ENCODE results near the gene CYP4B1.

Gene CYP4B1

DNA sequence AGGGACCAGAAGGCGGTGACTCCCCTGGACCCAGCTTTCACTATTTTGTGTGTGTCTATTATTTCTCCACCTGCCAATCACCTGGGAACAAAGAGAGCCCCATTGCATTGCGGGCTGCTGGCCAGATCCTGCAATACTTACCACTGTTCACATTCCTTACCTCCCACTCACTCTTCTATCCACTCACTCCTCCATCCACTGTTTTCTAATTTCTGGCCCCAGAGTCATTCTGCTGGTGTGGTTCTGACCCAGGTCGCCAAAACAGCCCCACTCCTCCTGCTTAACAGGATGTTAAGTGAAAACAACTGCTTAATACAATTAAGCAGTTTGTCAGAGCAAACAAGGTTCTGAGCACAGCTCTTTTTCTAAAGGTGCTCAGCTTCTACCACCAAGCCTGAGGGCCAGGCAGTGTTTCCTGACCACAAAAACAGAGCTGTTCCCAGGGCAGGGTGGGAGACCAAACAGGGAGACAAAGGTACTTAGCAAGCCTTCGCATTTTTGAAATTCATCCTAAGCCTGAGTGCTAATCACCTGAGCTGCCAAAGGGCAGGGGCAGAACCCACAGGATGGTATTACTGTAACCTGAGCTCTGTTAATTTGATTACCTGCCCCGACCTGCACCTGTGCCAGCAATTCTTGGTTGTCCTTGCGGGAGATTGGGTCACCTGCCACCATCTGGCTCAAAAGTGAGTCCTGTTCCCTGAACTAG, 41.4 kb upstream of the CYP4B1 start:
- peaks cover 0 to 5% (median 0%) of the 10 kb centered on the region in 4 donors for H3K4me1 ChIP-seq
- H3K27me3 ChIP-seq: peaks cover 0 to 16% of the 10 kb centered on the region in 2 donors
- no peaks in the 10 kb centered on the region for H3K36me3 ChIP-seq
- intact Hi-C loops (cut with DNase I; ENCODE audit: low total_unique reads): no loop called here
- no peak overlapping the region for H3K27ac ChIP-seq
- TF ChIP-seq, protein P1, sequence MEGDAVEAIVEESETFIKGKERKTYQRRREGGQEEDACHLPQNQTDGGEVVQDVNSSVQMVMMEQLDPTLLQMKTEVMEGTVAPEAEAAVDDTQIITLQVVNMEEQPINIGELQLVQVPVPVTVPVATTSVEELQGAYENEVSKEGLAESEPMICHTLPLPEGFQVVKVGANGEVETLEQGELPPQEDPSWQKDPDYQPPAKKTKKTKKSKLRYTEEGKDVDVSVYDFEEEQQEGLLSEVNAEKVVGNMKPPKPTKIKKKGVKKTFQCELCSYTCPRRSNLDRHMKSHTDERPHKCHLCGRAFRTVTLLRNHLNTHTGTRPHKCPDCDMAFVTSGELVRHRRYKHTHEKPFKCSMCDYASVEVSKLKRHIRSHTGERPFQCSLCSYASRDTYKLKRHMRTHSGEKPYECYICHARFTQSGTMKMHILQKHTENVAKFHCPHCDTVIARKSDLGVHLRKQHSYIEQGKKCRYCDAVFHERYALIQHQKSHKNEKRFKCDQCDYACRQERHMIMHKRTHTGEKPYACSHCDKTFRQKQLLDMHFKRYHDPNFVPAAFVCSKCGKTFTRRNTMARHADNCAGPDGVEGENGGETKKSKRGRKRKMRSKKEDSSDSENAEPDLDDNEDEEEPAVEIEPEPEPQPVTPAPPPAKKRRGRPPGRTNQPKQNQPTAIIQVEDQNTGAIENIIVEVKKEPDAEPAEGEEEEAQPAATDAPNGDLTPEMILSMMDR (IDR thresholded peaks at IDR 0.05): no peak
- H3K4me3 ChIP-seq: no peak overlapping the region
- no peak for DNase-seq
- no peaks in the 10 kb centered on the region for H3K9me3 ChIP-seq

DNA sequence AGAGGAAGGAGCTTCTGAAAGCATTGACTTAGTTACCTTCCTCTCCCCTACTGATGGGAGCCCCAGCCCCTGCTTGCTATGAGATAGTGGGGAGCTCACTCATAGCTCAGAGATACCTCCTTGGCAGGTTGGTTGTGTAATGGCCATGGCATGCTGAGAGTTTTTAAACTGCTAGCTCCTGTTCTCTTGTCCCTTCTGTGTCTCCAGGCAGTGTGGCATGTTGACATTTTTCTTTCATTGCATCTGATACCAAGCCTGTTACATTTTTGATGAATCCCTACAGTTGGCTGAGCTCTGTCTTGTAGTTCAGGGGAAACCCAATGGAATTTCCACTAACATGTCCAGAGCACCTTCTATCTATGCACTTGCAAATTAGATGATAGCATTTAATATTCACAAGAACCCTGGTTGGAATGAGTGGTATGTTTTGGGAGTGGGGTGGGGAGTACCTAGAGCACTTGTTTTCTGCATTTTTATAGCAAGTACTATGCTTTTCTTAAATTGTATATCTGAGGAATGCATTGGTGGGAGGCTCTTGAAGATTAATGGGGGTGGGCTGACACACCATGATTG, 40.8 kb upstream of the CYP4B1 start:
- peaks cover 0 to 5% (median 0%) of the 10 kb centered on the region in 4 donors for H3K4me1 ChIP-seq
- DNase-seq: no peak
- H3K36me3 ChIP-seq: no peaks in the 10 kb centered on the region
- no peak overlapping the region for H3K4me3 ChIP-seq
- intact Hi-C loops (cut with DNase I; ENCODE audit: low total_unique reads): no loop called here
- no peak overlapping the region for H3K27ac ChIP-seq
- peaks cover 0 to 22% of the 10 kb centered on the region in 2 donors for H3K27me3 ChIP-seq
- H3K9me3 ChIP-seq: no peaks in the 10 kb centered on the region
- TF ChIP-seq, protein P1 (IDR thresholded peaks at IDR 0.05): no peak

- Histone ChIP-seq H3K27ac (no peak overlapping the region), H3K4me3 (no peak overlapping the region), H3K9me3 (no peaks in the 10 kb centered on the region), H3K4me1 (peaks cover 0 to 5% (median 0%) of the 10 kb centered on the region in 4 donors), H3K36me3 (no peaks in the 10 kb centered on the region), H3K27me3 (peaks cover 0 to 25% of the 10 kb centered on the region in 2 donors)
- DNase-seq: no peak
- intact Hi-C loops (cut with DNase I; ENCODE audit: low total_unique reads): no loop called here
- TF ChIP-seq, protein P1 (IDR thresholded peaks at IDR 0.05): no peak
These were observed 38.2 kb upstream of the CYP4B1 start for GRCh38 chr1:46760558-46761166.

DNA sequence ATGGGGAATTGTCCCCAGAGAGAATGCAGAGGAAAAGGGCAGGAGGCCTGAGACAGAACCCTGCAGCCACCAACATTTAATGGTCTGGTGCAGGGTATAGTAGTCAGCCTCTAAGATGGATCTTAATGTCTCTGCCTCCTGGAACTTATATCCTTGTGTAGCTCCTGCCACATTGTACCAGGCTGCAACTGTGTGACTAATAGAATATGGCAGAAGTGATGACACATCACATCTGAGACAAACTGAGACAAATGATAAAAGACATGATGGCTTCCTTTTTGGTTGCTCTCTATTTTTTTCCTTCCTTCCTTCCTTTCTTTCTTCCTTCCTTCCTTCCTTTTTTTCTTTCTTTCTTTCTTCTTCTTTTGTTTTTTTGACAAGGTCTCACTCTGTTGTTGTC, 37.1 kb upstream of the CYP4B1 start:
- Histone ChIP-seq H3K27ac (no peak overlapping the region), H3K9me3 (no peaks in the 10 kb centered on the region), H3K4me1 (peaks cover 0 to 5% (median 0%) of the 10 kb centered on the region in 4 donors), H3K4me3 (no peak overlapping the region), H3K36me3 (no peaks in the 10 kb centered on the region), H3K27me3 (peaks cover 0 to 25% of the 10 kb centered on the region in 2 donors)
- intact Hi-C loops (cut with DNase I; ENCODE audit: low total_unique reads): no loop called here
- no peak for DNase-seq
- TF ChIP-seq, protein P1 (IDR thresholded peaks at IDR 0.05): no peak

DNA sequence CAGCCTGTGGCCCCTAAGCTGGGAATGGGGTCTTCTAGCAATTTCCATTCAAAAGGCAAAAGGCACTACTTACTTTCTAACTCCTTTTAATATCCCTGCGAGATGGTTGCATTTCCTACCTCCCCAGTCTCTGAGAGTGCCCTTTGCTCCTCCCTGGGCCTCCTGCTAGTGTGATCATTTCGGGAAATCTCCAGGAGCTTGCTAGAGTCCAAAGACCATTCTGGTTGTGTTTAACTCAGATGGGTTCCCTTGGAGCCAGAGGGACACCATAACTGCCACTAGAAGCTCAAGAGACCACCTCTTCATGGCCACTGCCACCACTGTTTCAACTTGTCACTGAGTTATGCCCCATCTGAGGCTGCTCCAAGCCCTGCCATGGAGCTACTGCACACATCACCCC, 34.4 kb upstream of the CYP4B1 start:
- intact Hi-C loops (cut with DNase I; ENCODE audit: low total_unique reads): no loop called here
- Histone ChIP-seq H3K36me3 (no peaks in the 10 kb centered on the region), H3K4me3 (no peak overlapping the region), H3K4me1 (no peaks in the 10 kb centered on the region), H3K9me3 (peaks cover 0 to 5% (median 0%) of the 10 kb centered on the region in 3 donors), H3K27ac (no peak overlapping the region), H3K27me3 (peaks cover 0 to 33% of the 10 kb centered on the region in 2 donors)
- no peak for DNase-seq
- TF ChIP-seq, protein P1 (IDR thresholded peaks at IDR 0.05): no peak

Measured in tibial artery (tissue), 4 donors.